H1 (cell line): Measurements from ENCODE around the gene KIZ.

ENCODE experiments used
- EP300 ChIP-seq, 2 experiments: IDR thresholded peaks; 1 replicate in 1 of 2; 2 replicates in 1 of 2; pipeline ENCODE4 v1.6.1; 2011 to 2012; ENCODE audit warnings: low read depth in 2 of 2, low read length in 2 of 2, mild to moderate bottlenecking in 2 of 2, borderline replicate concordance in 1 of 2, inconsistent platforms in 1 of 2, moderate library complexity in 1 of 2
- KDM1A ChIP-seq: fragments of 200-600, 300-600 bp; sonication (generic); IDR thresholded peaks from 2 replicates; pipeline ENCODE4 v1.7.1; 2016; ENCODE audit warnings: mild to moderate bottlenecking, low read length, borderline replicate concordance
- RXRA ChIP-seq: IDR thresholded peaks from 2 replicates; pipeline ENCODE4 v1.6.1; 2011; ENCODE audit warnings: low read depth, mild to moderate bottlenecking, low read length, moderate library complexity; ENCODE audit not compliant: insufficient read depth

- no peak for TF ChIP-seq KDM1A
- no peak for TF ChIP-seq EP300 (IDR thresholded peaks at IDR 0.05; ENCODE audit: borderline replicate concordance in 1 of 2, low read depth in 2 of 2, low read length in 2 of 2)
- no peak for TF ChIP-seq RXRA
Observed at GRCh38 chr20:21288587-21289370, 162.9 kb downstream of the KIZ start.
